CD4-positive, alpha-beta T cell treated with Interleukin-17A for 4 hours (primary cell): ENCODE results near the gene ETV7.
"Not testable (repeated sequence)": the region's sequence is repeated elsewhere in the genome, so short reads cannot be mapped to it uniquely, and the experiment has no call there.

Source experiments
- DNase-seq: peaks from one replicate; pipeline ENCODE4 v3.0.0-alpha.2; 2020; ENCODE audit warnings: mixed read lengths

ETV7 gene

DNA sequence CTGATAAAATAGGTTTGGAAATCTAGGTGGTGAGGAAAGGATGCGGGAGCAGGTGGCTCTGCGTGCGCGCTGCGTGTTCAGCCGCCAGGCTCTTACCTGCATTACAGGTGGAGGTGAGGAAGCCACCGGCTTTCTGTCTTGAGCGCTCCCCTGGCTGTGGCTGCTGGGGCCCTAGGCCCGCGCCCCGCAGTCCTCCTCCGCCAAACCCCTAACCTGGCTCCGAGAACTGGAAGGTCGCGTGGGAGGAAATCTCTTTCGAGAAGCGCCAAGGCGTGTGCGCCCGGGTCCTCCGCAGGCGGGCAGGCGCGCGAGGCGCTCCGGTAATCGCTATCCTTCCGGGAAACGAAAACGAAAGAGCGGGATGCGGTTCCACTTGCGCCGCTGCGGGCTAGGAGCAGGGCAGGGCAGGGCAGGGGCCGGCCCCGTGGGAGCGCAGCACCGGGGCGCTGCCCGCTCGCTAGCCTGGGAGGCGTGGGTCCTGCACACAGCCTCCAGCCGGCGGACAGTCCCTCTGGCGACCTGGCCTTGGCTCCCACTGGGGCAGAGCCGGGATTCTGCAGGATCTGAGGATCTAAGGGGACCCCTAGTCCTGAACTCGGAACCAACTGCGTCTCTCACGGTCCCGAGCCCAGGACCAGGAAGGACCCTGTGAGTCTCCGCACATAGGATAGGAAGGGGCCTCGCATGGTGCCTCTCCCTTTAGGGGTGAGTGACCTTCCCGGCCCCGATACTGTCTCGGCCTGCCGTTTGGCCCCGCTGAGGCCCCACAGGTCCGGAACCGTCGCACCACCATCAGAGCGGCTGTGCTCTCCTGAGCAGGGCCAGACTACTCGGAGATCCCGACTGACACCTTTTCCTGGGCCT lies at the start of gene ETV7:
TSS of gene ETV7 (minus strand) at position 230 of the 864 bp plus-strand sequence. CDS start at position 102, 128 bp downstream.
- DNase-seq = peak; percentile 50

DNA sequence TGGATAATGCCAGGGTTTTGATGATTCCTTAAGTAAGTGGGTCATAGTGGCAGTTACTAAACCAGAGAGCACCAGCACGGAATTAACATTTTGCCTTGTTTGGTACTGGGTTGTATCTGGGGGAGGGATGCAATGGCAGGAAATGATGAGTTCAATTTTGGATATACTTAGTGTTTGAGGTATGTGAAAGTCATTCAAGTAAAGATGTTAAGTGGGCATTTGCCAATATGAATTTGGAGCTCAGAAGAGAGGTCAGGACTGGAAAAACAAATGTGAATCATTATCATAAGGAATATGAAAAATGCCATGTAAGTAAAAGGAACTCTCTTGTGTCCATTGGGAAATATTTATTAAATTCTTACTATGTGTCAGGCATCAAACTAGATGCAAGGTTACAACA lies 49.0 kb upstream of the ETV7 start:
- DNase-seq = no peak

DNA sequence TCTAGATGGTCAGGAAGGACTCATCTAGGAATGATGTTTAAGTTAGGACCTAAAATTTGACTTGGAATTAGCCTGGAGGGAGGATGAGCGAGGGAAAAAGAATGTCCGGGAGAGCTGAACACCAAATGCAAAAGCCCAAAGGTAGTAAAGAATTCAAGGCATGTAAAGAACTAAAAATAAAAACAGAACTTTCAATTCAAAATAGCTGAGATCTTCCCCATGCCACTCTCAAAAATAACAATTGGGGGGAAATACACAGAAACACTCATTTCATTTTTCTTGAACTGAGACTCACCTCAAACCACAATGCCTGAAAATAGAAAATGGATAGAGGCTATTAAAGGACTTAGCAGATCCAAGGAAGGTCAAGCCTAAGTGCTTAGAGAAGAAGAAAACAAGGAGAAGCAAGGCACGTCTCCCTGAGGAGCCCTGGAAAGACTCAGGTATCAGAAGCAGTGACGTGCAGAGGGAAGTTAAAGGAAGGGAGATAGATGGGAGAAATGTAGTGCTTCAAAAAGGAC lies 44.7 kb upstream of the ETV7 start:
- DNase-seq = no peak

DNA sequence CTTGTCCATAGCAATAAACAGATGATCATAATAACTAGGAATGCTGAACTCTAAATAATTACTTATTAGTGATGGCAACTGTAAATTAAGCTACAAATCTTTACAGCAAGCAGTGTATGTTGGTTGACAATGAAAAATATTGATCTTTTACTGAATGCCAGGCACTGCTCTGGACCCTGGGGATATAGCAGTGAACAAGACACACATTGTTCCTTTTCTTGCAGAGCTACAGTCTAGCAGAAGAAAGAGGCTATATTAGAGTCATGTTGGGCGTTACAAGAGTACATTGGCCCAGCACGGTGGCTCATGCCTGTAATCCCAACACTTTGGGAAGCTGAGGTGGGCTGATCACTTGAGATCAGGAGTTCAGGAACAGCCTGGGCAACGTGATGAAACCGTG lies 43.7 kb upstream of the ETV7 start:
- no peak for DNase-seq

GRCh38 chr6:36430351-36430750 lies 42.9 kb upstream of the ETV7 start:
- no peak for DNase-seq

DNA sequence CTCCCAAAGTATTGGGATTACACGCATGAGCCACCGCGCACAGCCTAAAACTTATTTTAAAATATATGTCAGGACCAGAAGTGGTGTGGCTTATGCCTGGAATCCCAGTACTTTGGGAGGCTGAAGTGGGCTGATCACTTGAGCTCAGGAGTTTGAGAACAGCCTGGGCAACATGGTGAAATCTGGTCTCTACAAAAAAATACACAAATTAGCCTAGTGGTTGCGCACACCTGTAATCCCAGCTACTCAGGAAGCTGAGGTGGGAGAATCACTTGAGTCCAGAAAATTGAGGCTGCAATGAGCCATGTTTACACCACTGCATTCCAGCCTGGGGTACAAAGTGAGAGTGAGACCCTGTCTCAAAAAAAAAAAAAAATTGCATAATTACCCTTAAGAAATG lies 41.4 kb upstream of the ETV7 start:
- DNase-seq = no peak

- no peak for DNase-seq
These were observed 39.2 kb upstream of the ETV7 start for GRCh38 chr6:36426622-36427021.

DNA sequence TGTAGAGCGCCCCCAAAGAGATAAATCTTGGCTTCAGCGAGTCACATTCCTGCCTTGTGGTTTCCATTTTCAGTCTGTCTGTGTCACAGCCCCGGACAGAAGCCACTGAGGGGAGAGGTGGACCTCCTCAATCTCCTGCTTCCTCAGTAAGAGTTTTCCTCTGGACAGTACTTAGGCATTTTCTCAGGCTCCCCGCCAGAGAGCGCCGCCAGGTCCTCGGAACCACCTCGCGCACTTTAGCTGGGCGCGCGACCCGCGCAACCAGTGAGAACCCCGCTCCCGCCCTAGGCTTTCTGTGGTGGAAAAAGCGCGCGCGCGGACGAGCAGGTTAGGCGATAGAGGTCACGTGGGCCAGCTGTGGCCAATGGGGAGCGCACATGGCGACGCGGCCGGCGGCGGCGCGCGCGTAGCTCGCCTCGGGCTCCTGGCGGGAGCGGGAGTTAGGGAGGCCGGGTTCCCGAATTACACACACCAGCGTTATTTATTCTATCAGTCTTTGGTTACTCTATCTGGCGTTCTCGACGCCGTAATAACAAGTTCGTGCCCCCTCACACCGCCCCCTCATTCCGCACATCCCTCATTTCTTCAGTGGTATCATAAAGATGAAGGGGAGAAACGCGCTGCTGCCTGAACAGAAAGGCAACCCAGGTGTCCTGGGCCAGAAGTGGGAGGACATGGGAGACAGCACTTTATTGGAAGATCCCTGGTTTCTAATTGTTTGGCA lies 35.8 kb upstream of the ETV7 start:
- peak; percentile 99 for DNase-seq

GRCh38 chr6:36422714-36423100 lies 35.2 kb upstream of the ETV7 start:
- no peak for DNase-seq

DNA sequence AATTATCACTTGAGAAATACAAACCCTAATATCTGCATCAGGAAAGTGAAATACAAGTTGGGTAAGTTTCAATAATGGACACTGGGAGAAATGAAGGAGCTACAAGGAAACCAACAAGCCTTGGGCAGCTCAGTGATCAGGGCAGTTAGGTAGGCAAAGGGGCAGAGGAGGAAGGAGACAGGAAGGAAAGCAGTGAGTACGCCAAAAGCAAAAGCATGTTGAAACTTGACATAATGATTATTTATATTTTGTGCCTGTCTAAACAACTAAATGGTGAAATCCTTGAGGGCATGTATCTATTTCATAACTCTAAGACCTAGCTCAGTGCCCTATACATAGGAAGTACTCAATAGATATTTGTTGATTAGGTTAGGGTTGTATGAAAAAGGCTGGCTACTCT lies 31.8 kb upstream of the ETV7 start:
- DNase-seq = no peak

- no peak for DNase-seq
These were observed 31.1 kb upstream of the ETV7 start for GRCh38 chr6:36418558-36418957.

DNA sequence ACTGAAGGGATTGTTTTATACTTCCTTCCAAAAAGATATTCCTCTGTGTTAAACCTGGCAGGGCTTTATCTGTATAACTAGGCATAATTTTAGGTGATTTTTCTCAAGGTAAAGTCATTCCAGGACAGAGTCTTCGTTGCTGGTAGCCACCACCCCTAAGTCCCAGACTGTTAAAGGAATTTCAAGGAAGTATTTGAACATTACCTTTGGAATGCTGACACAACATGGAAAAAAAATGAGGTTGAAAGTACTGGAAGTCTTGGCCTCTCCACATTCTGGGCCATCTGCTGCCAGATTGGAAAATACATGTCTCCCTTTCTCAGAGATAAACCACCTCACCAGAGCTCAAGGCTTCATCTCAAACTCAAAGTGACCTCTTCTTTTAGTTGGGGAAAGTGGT lies 27.0 kb upstream of the ETV7 start:
- no peak for DNase-seq

DNA sequence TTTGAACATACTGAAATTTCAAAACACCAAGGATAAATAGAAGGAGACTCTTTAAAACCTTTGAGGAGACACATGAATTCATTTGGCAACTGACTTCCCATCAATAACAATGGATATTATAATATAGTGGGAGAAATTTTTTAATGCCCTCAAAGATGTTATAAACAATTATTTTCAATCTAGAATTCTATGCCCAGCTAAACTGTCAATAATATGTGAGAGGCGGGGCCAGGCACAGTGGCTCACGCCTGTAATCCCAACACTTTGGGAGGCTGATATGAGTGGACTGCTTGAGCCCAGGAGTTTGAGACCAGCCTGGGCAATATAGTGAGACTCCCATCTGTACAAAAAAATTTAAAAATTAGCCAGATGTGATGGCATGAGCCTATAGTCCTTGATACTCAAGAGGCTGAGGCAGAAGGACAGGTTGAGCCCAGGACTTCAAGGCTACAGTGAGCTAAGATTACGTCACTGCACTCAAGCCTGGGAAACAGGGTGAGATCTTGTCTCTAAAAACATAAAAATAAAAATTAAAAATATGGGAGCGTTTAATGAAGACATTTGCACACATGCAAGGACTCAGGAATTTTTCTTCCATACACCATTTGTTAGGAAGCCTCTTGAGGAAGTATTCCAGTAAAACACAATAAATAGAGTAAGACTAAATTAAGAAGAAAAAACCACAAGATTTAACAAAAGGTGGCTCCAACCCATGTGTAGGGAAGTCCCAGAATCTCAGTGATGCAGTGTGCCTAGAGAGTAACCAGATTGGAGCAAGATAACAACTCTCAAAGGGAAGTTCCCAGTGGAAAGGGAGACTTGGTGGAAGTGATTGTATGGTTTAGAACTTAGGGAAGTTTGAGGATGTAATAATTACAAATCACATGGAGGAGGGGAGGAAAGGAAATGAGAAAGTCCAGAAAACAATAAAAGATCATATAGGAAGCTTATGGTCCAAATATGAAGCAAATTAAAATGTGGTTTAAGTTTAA lies 26.3 kb upstream of the ETV7 start:
- no peak for DNase-seq

DNA sequence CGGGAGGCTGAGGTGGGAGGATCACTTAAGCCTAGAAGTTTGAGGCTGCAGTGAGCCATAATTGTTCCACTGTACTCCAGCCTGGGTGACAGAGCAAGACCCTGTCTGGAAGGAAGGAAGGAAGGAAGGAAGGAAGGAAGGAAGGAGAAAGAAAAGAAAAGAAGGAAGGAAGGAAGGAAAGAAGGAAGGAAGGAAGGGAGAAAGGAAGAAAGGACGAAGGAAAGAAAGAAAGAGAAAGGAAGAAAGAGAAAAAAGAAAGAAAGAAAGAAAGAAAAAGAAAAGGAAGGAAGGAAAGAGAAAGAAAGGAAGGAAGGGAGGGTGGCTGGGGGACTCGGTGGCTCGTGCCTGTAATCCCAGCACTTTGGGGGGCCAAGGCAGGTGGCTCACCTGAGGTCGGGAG lies 22.2 kb upstream of the ETV7 start:
- DNase-seq = not testable (repeated sequence)

DNA sequence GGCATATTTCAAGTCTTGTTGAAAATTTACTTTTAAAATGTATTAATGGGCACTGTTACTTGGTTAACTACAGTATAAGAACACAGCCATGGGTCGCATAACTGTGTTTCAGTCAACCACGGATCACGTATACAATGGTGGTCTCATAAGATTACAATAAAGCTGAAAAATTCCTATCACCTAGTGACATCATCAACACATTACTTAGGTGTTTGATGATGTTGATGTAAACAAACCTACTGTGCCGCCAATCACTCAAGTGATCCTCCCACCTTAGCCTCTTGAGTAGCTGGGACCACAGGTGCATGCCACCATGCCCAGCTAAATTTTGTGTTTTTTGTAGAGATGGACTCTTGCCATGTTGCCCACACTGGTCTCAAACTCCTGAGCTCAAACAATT lies 16.7 kb upstream of the ETV7 start:
- no peak for DNase-seq

GRCh38 chr6:36402481-36402880 lies 15.0 kb upstream of the ETV7 start:
- DNase-seq = no peak

- no peak for DNase-seq
These were observed 12.5 kb upstream of the ETV7 start for GRCh38 chr6:36399970-36400369.

GRCh38 chr6:36392621-36393020 lies 5.2 kb upstream of the ETV7 start:
- DNase-seq = no peak

GRCh38 chr6:36389353-36389752 lies 1.9 kb upstream of the ETV7 start:
- DNase-seq = no peak

DNA sequence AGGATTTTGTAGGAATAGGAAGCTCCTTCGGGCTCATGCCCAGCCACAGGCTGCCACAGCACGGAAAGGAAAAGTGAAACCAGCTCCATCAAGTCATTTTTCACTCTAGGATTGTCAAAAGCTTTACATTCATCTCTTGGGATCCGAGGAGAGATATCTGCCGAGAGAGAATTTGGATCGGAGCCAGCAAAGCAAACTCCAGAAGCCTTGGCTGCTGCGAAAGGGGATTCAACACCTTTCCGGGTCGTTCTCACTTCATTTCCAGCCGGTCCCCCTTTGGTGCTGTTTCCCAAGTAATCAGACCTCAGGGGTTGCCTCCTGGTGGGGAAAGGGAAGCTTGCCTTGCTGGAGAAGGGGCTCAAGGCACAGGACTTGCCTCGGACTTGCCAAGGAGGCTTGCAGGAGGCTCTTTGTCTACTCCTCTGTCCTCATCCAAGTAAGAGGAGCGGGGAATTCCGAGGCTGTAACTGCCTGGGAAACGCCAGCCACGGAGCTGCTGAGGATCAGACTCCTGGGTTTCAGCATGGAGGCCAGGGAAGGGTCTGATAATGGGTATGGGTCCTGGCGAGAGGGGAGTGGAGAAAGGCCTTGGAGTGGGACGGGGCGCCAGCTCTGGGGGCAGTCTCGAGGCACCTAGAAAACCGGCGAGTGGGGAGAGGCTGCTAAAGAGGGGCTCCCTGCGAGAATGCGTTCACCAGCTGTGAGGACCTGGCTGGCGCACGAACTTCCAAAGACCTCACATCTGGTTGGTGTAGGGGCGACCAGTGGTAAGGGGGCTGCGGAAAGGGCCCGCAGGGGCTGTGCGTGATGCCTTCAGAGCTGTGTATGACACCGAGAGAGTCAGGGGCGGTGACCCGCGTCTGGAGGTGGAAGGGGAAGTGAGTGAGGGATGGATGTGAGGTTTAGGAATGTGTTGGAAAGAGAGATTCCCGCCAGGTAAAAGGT lies 702 bp downstream of the ETV7 start:
- peak; percentile 31 for DNase-seq

- DNase-seq = no peak
These were observed 3.4 kb downstream of the ETV7 start for GRCh38 chr6:36384095-36384494.

DNA sequence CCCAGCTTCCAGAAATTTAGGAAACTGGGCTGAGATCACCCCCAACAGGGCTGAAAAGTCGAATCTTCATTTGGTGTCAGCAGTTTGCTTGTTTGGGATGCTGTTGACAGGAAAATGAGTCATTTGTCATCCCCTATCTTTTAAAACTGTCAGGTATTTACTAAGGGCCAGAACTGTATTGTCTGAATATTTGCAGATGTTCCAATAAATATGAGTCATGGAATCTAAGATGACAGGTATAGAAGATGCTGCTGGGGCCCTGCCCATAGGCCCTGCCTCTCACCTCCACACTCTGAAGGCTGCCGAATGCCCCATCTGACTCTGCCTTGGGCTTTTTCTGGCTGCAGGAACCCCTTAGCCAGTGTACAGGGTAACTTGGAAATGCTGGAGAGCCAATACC lies 3.9 kb downstream of the ETV7 start:
- DNase-seq = peak; percentile 29
